ENCODE measurements around the gene ATP8B1. TPM values are rescaled to one million over a fixed set of nuclear protein-coding genes. Genes with fewer than 3 reads are reported as not detected.

Gene ATP8B1
- total and polyA plus RNA-seq, 4 experiments from 2014 or later: 0.24 TPM; not detected in 3

DNA sequence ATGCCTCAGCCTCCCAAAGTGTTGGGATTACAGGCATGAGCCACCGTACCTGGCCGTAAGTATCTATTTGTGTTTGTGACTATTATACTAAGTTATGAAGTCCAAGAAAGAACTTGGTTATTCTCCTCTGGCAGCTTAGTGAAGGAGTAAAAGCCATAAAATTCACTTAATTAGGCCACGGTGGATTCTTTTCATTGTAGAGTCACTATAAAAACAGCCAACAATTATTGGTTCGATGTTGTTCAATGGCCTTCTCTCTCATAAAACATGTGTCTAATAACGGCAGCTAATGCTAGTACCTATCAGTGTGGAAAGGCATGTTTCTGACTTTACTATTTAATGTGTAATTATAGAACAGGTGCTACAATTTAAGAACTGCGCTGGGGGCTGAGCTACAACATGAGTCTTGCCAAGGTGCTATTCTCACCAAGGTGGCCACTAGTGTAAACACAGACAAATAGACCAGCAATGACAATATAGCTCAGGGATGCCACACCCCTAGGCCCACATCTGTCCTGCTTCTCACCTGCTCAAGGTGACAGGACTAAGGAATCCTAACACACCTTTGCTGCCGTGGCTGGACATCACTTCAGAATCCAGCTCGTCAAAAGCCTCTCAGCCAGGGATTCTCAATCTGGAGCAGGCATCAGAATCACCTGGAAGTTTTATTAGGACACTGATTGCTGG, 17.2 kb downstream of the ATP8B1 start:
- POLR2A ChIA-PET (ENCODE audit: partially characterized antibody): no interaction called here
- intact Hi-C loops (cut with micrococcal nuclease): no loop called here
- H3K4me1 Mint-ChIP-seq: peaks cover 0 to under 1% (median 0%) of the 10 kb centered on the region in 4 donors

DNA sequence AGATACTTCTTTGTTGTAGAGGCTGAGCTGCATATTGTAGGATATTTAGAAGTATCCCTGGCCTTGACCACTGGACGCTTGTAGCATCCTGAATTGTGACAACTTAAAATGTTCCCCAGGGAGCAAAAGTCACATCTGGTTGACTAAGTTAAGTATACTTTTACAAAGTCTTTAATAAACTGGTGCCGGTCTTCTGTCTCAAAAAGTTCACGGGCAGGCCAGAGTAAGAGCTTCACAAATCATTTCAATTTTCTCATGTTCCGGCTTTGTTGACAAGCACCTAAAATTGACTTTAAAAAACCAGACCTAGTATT, 18.4 kb downstream of the ATP8B1 start:
- no peak for DNase-seq
- H3K27me3 Mint-ChIP-seq: no peaks in the 10 kb centered on the region
- H3K27ac ChIP-seq (ENCODE audit: low read depth, low read length): no peak overlapping the region
- no peaks in the 10 kb centered on the region for H3K9me3 ChIP-seq (ENCODE audit: control insufficient read depth in 1 of 2, low read length in 2 of 2)
- H3K36me3 ChIP-seq (ENCODE audit: insufficient read depth, low read length): no peaks in the 10 kb centered on the region
- H3K4me1 ChIP-seq (ENCODE audit: insufficient read depth, low read length): no peaks in the 10 kb centered on the region
- intact Hi-C loops (cut with micrococcal nuclease): no loop called here
- H3K4me1 Mint-ChIP-seq: peaks cover 0 to 4% (median under 1%) of the 10 kb centered on the region in 4 donors
- H3K4me3 ChIP-seq (ENCODE audit: low read length in 2 of 2): no peak overlapping the region
- no peak overlapping the region for H3K27ac Mint-ChIP-seq
- no peak overlapping the region for H3K4me3 Mint-ChIP-seq
- H3K36me3 Mint-ChIP-seq: peaks cover 0 to 3% of the 10 kb centered on the region in 2 donors
- no peaks in the 10 kb centered on the region for H3K27me3 ChIP-seq (ENCODE audit: insufficient read depth, low read length)
- CTCF ChIA-PET (ENCODE audit: partially characterized antibody): no interaction called here
- H3K9me3 Mint-ChIP-seq: peaks cover 0 to under 1% (median 0%) of the 10 kb centered on the region in 8 donors
- POLR2A ChIA-PET (ENCODE audit: partially characterized antibody): no interaction called here

More for the DNA sequence above, 17.2 kb downstream of the ATP8B1 start:
- no peaks in the 10 kb centered on the region for H3K9me3 ChIP-seq (ENCODE audit: control insufficient read depth in 1 of 2, low read length in 2 of 2)
- H3K4me3 ChIP-seq (ENCODE audit: low read length in 2 of 2): no peak overlapping the region
- H3K36me3 Mint-ChIP-seq: peaks cover 0 to 3% of the 10 kb centered on the region in 2 donors
- H3K27me3 ChIP-seq (ENCODE audit: insufficient read depth, low read length): no peaks in the 10 kb centered on the region
- CTCF ChIA-PET (ENCODE audit: partially characterized antibody): no interaction called here
- peaks cover 0 to 3% (median 0%) of the 10 kb centered on the region in 8 donors for H3K9me3 Mint-ChIP-seq
- H3K27ac Mint-ChIP-seq: no peak overlapping the region
- H3K36me3 ChIP-seq (ENCODE audit: insufficient read depth, low read length): no peaks in the 10 kb centered on the region
- DNase-seq: no peak
- H3K4me1 ChIP-seq (ENCODE audit: insufficient read depth, low read length): no peaks in the 10 kb centered on the region
- H3K27ac ChIP-seq (ENCODE audit: low read depth, low read length): no peak overlapping the region
- no peak overlapping the region for H3K4me3 Mint-ChIP-seq
- no peaks in the 10 kb centered on the region for H3K27me3 Mint-ChIP-seq

DNA sequence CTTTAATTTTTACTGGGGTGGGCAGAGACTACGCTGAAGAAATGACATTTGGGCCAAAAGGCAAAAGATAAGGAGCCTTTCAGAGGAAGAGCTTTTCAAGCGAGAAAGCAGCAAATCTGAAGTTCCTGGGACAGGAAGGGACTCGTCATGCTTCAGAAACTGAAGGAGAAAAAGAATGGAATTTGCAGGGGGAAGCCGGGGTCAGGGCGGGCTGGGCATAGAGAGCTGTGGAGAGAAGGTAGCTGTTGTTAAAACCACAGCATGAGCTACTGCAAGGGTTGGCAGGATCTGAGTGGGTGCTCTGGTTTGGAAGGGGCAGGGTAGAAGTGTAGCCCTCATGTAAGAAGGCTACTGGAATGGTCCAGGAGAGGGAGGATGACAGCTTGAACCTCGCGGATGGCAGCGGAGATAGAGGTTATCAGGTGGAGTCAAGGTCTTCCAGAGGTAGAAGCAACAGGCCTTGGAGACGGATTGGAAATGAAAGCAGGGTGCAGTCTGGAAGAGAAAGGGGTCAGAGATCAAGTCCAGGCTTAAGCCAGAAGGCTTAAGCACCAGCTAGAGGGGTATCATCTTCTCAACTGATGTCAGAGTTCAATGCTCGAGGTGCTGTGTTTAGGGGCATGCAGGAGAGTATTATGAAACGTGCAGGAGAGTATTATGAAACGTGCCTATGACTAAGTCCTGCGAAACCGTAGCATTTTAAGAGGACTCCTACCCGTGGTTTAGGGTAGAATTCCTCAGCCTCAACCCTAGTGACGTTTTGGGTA, 18.9 kb downstream of the ATP8B1 start:
- Mint-ChIP-seq H3K27ac (no peak overlapping the region), H3K36me3 (peaks cover 0 to 3% of the 10 kb centered on the region in 2 donors), H3K27me3 (no peaks in the 10 kb centered on the region), H3K4me1 (peaks cover 0 to 4% (median under 1%) of the 10 kb centered on the region in 4 donors), H3K4me3 (no peak overlapping the region), H3K9me3 (no peaks in the 10 kb centered on the region)
- DNase-seq: no peak
- ChIA-PET POLR2A (ENCODE audit: partially characterized antibody) (no interaction called here), CTCF (ENCODE audit: partially characterized antibody) (no interaction called here)
- H3K27me3 ChIP-seq (ENCODE audit: insufficient read depth, low read length): no peaks in the 10 kb centered on the region
- H3K36me3 ChIP-seq (ENCODE audit: insufficient read depth, low read length): no peaks in the 10 kb centered on the region
- intact Hi-C loops (cut with micrococcal nuclease): no loop called here
- no peak overlapping the region for H3K27ac ChIP-seq (ENCODE audit: low read depth, low read length)
- no peak overlapping the region for H3K4me3 ChIP-seq (ENCODE audit: low read length in 2 of 2)
- H3K9me3 ChIP-seq (ENCODE audit: control insufficient read depth in 1 of 2, low read length in 2 of 2): no peaks in the 10 kb centered on the region
- H3K4me1 ChIP-seq (ENCODE audit: insufficient read depth, low read length): no peaks in the 10 kb centered on the region

DNA sequence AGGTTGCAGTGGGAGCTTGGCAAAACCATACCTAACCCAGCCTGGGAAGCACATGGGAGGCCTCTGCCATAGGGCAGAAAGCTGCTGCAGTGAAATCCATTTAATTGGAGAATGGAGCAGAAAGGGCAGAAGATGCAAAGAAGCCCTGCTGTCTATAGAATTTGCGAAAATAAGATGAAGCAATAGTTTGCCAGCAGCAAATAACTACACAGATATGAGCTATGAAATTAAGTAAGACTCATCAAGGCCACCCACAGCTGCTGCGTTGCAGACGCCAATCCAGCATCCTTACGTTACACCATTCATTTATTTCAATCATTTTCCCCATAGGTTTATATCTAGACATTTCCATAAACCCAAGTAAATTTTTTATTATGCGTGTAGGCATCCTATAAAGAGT, 21.1 kb downstream of the ATP8B1 start:
- Mint-ChIP-seq H3K9me3 (no peaks in the 10 kb centered on the region), H3K36me3 (peaks cover 0 to 3% of the 10 kb centered on the region in 2 donors), H3K27me3 (no peaks in the 10 kb centered on the region), H3K27ac (no peak overlapping the region), H3K4me3 (no peak overlapping the region), H3K4me1 (peaks cover 0 to 8% (median under 1%) of the 10 kb centered on the region in 4 donors)
- DNase-seq: no peak
- Histone ChIP-seq H3K27ac (ENCODE audit: low read depth, low read length) (no peak overlapping the region), H3K36me3 (ENCODE audit: insufficient read depth, low read length) (no peaks in the 10 kb centered on the region), H3K4me3 (ENCODE audit: low read length in 2 of 2) (no peak overlapping the region), H3K9me3 (ENCODE audit: control insufficient read depth in 1 of 2, low read length in 2 of 2) (no peaks in the 10 kb centered on the region), H3K27me3 (ENCODE audit: insufficient read depth, low read length) (no peaks in the 10 kb centered on the region), H3K4me1 (ENCODE audit: insufficient read depth, low read length) (no peaks in the 10 kb centered on the region)
- POLR2A ChIA-PET (ENCODE audit: partially characterized antibody): no interaction called here
- intact Hi-C loops (cut with micrococcal nuclease): no loop called here
- CTCF ChIA-PET (ENCODE audit: partially characterized antibody): no interaction called here

DNA sequence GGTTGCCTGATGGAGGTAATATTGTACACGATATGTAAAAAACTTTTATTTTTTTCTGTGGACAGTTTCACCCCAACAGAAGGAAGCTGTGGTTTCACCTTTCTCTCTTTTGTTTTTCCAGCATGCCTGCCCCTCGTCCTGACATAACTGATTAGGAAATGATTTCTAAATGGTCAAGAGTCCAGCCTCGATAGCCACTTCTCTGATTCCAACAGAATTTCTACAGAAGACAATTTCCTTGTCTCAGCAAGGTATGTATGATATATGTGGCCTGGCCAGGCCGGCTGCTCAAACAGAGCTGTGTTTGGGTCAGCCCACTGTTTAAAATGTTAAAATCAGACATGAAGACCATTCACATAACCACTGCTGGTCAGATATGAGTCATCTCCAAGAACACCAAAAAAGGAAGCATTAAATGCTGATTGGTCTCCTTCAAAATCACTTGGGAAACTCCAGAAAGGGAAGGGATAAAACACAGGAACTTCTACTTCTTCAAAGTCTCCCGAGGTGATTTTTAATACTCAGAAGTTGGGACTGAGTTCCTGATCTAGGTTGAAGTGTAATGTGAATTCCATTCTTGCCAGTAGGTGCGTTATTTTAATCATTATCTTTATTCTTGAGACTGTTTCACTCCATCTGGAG, 22.3 kb downstream of the ATP8B1 start:
- Histone ChIP-seq H3K36me3 (ENCODE audit: insufficient read depth, low read length) (no peaks in the 10 kb centered on the region), H3K27ac (ENCODE audit: low read depth, low read length) (no peak overlapping the region), H3K9me3 (ENCODE audit: control insufficient read depth in 1 of 2, low read length in 2 of 2) (no peaks in the 10 kb centered on the region), H3K4me3 (ENCODE audit: low read length in 2 of 2) (no peak overlapping the region), H3K27me3 (ENCODE audit: insufficient read depth, low read length) (no peaks in the 10 kb centered on the region), H3K4me1 (ENCODE audit: insufficient read depth, low read length) (no peaks in the 10 kb centered on the region)
- no peak for DNase-seq
- H3K4me1 Mint-ChIP-seq: peaks cover 0 to 8% (median 1%) of the 10 kb centered on the region in 4 donors
- H3K27ac Mint-ChIP-seq: no peak overlapping the region
- ChIA-PET POLR2A (ENCODE audit: partially characterized antibody) (no interaction called here), CTCF (ENCODE audit: partially characterized antibody) (no interaction called here)
- H3K27me3 Mint-ChIP-seq: no peaks in the 10 kb centered on the region
- H3K4me3 Mint-ChIP-seq: no peak overlapping the region
- peaks cover 0 to 3% of the 10 kb centered on the region in 2 donors for H3K36me3 Mint-ChIP-seq
- intact Hi-C loops (cut with micrococcal nuclease): no loop called here
- H3K9me3 Mint-ChIP-seq: no peaks in the 10 kb centered on the region

DNA sequence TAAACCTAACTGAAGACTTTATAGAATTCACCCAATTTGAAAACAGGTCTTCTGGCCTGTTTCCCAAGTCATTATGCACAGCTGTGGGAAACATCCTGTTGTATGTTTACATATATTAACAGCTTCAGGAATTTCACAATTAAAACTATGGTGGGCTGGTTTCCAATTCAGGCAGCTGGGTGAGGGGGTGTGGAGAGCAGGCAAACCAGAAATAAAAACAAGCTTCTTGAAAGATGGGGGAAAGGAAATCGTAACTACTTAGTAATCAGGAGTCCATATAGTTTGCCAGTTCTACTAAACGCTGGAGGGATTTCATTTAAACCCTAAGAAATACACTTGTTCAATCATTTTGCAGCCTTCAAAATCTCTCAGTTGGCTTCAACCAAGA, 22.8 kb downstream of the ATP8B1 start:
- Mint-ChIP-seq H3K36me3 (peaks cover 0 to 3% of the 10 kb centered on the region in 2 donors), H3K4me1 (peaks cover 0 to 8% (median 1%) of the 10 kb centered on the region in 4 donors), H3K4me3 (no peak overlapping the region), H3K9me3 (no peaks in the 10 kb centered on the region), H3K27me3 (no peaks in the 10 kb centered on the region), H3K27ac (no peak overlapping the region)
- Histone ChIP-seq H3K4me3 (ENCODE audit: low read length in 2 of 2) (no peak overlapping the region), H3K36me3 (ENCODE audit: insufficient read depth, low read length) (no peaks in the 10 kb centered on the region), H3K9me3 (ENCODE audit: control insufficient read depth in 1 of 2, low read length in 2 of 2) (no peaks in the 10 kb centered on the region), H3K27ac (ENCODE audit: low read depth, low read length) (no peak overlapping the region), H3K4me1 (ENCODE audit: insufficient read depth, low read length) (no peaks in the 10 kb centered on the region), H3K27me3 (ENCODE audit: insufficient read depth, low read length) (no peaks in the 10 kb centered on the region)
- ChIA-PET CTCF (ENCODE audit: partially characterized antibody) (interaction anchor here (0.7 kb wide), 1 partner anchor 110 kb away, joined by 3 read pairs; no protein-coding TSS in a partner anchor), POLR2A (ENCODE audit: partially characterized antibody) (no interaction called here)
- intact Hi-C loops (cut with micrococcal nuclease): no loop called here
- DNase-seq: no peak

DNA sequence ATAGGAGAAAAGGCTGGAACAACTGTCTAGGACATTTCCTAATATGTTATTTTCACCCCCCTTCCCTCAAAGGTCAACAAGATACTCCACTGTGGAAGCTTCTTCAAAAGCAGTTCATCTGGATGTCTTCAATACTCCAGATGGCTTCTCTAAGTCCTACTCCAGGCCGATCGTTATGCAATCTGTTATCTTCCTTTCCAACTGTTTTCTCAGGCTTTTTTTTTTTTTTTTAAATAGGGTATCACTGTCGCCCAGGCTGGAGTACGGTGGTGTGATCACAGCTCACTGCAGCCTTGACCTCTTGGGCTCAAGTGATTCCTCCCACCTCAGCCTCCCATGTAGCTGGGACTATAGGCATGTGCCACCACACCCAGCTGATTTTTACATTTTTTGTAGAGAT, 26.3 kb downstream of the ATP8B1 start:
- Histone ChIP-seq H3K36me3 (ENCODE audit: insufficient read depth, low read length) (no peaks in the 10 kb centered on the region), H3K27ac (ENCODE audit: low read depth, low read length) (no peak overlapping the region), H3K9me3 (ENCODE audit: control insufficient read depth in 1 of 2, low read length in 2 of 2) (no peaks in the 10 kb centered on the region), H3K27me3 (ENCODE audit: insufficient read depth, low read length) (no peaks in the 10 kb centered on the region), H3K4me1 (ENCODE audit: insufficient read depth, low read length) (no peaks in the 10 kb centered on the region), H3K4me3 (ENCODE audit: low read length in 2 of 2) (no peak overlapping the region)
- Mint-ChIP-seq H3K36me3 (peaks cover 0 to 3% of the 10 kb centered on the region in 2 donors), H3K9me3 (no peaks in the 10 kb centered on the region), H3K4me1 (peaks cover 0 to 8% (median 1%) of the 10 kb centered on the region in 4 donors), H3K27me3 (no peaks in the 10 kb centered on the region), H3K4me3 (no peak overlapping the region), H3K27ac (no peak overlapping the region)
- POLR2A ChIA-PET (ENCODE audit: partially characterized antibody): no interaction called here
- intact Hi-C loops (cut with micrococcal nuclease): no loop called here
- CTCF ChIA-PET (ENCODE audit: partially characterized antibody): no interaction called here
- no peak for DNase-seq

Measured in CD4-positive, alpha-beta memory T cell (primary cell).